Sigmoid colon (tissue), 4 donors: ENCODE results near the gene ACACA.

Source experiments
- EP300 ChIP-seq, 4 donors: sonication (generic); formaldehyde crosslinking; IDR thresholded peaks; one replicate each; pipeline ENCODE4 v1.6.1; 2017; ENCODE audit warnings: antibody characterized with exemption in 4 of 4
- POLR2A ChIP-seq, 2 donors: fragments of 450-650 bp; IDR thresholded peaks; one replicate each; pipeline ENCODE4 v1.6.1; 2016; ENCODE audit warnings: antibody characterized with exemption in 2 of 2, mild to moderate bottlenecking in 2 of 2, moderate library complexity in 2 of 2
- POLR2AphosphoS5 ChIP-seq, 4 donors: sonication (generic); formaldehyde crosslinking; IDR thresholded peaks; one replicate each; pipeline ENCODE4 v1.6.1; 2017; ENCODE audit warnings: antibody characterized with exemption in 4 of 4
- TF ChIP-seq, protein P1 (sequence below), 4 experiments: fragments of 450-650 bp in 3 of 4; fragments of 200-600 bp in 1 of 4; IDR thresholded peaks; one replicate each; pipeline ENCODE4 v1.5.1; 2016 to 2019; ENCODE audit warnings: antibody characterized with exemption in 4 of 4, mild to moderate bottlenecking in 3 of 4, moderate library complexity in 2 of 4

DNA sequence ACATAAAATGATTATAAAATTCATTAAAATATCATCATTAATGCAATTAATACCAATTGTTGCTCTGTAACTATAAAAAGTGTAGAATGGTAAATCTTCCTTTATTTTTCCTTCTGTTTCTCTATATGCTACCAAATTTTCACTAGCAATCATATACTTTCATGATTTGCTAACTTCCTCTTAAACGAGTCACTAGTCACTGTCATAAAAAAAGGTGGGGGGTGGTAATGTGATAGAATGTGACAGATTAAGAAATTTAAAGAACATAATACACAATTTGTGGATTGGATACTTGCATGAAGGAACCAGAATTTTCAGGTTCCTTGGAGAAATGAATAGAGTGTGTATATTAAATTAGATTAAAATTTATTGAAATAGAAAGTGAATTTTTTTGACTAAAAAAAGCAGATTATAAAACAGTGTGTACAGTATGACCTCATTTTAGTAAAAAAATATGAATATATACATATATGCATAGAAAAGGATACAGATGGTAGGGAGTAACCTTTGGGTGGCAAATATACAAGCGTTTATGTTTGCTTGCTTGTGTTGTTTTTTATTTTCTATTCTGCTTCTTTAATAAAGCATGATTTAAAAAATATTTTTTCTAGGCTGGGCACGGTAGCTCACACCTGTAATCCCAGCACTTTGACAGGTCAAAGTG, 87.6 kb downstream of the ACACA start:
- TF ChIP-seq, protein P1, sequence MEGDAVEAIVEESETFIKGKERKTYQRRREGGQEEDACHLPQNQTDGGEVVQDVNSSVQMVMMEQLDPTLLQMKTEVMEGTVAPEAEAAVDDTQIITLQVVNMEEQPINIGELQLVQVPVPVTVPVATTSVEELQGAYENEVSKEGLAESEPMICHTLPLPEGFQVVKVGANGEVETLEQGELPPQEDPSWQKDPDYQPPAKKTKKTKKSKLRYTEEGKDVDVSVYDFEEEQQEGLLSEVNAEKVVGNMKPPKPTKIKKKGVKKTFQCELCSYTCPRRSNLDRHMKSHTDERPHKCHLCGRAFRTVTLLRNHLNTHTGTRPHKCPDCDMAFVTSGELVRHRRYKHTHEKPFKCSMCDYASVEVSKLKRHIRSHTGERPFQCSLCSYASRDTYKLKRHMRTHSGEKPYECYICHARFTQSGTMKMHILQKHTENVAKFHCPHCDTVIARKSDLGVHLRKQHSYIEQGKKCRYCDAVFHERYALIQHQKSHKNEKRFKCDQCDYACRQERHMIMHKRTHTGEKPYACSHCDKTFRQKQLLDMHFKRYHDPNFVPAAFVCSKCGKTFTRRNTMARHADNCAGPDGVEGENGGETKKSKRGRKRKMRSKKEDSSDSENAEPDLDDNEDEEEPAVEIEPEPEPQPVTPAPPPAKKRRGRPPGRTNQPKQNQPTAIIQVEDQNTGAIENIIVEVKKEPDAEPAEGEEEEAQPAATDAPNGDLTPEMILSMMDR (IDR thresholded peaks at IDR 0.05), result no peak
- no peak for TF ChIP-seq POLR2A (IDR thresholded peaks at IDR 0.05)
- TF ChIP-seq POLR2AphosphoS5 (IDR thresholded peaks at IDR 0.05), result no peak
- no peak for TF ChIP-seq EP300 (IDR thresholded peaks at IDR 0.05)
